HG02571 (cell line): ENCODE measurements around the gene SLC6A3.

ENCODE experiments used
- ATAC-seq: cut with Tn5 transposase; IDR thresholded peaks from one replicate; pipeline ENCODE4 v1.9.1; 2021; ENCODE audit warnings: mild to moderate bottlenecking, moderate library complexity; ENCODE audit not compliant: unreplicated experiment

SLC6A3 gene

DNA sequence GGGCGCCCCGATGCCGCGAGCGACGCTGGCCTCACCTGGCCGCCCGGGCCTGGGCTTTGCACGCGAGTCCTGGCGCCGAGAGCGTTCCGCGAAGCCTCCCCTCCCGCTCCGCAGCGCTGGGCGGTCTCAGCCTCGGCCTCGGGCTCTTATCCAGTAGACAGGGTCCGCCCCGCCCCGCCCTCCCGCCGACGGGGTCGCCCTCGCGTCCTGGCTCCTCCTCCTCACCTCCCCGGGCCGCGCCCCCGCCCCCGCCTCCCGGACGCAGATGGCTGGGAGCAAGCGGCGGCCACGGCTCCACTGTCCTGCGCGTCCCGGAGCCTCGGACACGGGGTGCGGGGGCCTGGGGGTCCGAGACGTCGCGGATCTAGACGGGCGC is at the start of gene SLC6A3:
SLC6A3 (minus strand) TSS at position 128 of the 376 bp plus-strand sequence. CDS start 2,243 bp downstream, outside the sequence.
- no peak for ATAC-seq

GRCh38 chr5:1493941-1494340 is 48.7 kb upstream of the SLC6A3 start:
- no peak for ATAC-seq

DNA sequence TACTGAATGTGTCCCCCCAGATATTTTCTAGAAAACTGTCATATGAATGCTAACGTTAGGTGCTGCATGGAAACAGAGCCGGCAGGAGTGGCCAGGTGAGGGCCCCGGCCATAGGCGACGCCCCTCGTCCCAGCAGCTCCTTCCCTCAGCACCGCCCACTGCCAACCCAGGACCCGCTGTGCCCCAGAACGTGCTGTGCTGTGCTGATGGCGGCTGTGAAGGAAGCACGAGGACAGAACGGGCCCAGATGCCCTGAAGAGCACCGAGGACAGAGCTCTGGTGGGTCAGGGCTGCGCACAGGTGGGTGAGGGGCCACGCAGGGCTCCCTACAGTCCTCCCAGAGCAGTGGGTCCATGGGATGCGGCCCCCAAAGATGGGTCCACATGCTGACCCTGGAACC is 48.2 kb upstream of the SLC6A3 start:
- no peak for ATAC-seq

- no peak for ATAC-seq
These were observed 47.5 kb upstream of the SLC6A3 start for GRCh38 chr5:1492757-1493156.

- ATAC-seq = no peak
These were observed 45.1 kb upstream of the SLC6A3 start for GRCh38 chr5:1490376-1490775.

GRCh38 chr5:1489754-1490153 is 44.5 kb upstream of the SLC6A3 start:
- ATAC-seq = no peak

DNA sequence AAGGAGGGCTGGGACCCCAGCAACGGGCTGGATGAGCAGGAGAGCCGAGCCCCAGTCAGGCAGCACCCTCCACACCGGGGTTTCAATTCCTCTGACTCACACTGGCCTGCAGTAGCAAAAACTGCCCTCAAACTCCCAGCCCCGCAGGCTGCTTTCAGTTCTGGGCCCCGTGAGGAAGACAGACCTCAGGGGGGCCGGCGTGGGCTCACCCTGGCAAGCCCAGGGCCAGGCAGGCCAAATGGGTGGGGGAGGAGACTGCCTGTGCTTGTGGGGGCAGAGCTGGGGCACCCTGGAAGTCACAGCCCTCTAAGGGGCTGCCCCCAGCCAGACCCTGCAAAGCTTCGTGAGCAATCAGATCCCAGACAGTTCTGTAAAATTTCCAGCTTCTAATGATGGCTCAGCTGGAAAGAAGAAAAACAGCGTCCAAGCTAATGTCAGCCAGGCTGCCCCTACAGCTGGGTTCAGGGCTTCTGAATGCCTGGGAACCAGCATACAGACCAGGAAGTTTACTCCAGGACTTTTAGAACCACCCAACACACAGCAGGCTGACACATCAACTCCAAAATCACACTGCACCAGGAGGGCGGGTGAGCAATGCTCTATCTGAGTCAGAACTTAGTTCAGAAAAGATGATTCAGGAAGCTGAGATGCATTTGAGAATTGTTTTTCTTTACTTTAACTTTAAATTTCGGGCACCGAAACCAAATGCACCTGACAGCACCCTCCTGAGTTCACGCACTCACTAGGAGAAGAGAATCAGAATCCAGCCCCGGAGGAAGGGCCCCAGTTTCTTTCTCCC is 43.8 kb upstream of the SLC6A3 start:
- peak; percentile 46 for ATAC-seq

DNA sequence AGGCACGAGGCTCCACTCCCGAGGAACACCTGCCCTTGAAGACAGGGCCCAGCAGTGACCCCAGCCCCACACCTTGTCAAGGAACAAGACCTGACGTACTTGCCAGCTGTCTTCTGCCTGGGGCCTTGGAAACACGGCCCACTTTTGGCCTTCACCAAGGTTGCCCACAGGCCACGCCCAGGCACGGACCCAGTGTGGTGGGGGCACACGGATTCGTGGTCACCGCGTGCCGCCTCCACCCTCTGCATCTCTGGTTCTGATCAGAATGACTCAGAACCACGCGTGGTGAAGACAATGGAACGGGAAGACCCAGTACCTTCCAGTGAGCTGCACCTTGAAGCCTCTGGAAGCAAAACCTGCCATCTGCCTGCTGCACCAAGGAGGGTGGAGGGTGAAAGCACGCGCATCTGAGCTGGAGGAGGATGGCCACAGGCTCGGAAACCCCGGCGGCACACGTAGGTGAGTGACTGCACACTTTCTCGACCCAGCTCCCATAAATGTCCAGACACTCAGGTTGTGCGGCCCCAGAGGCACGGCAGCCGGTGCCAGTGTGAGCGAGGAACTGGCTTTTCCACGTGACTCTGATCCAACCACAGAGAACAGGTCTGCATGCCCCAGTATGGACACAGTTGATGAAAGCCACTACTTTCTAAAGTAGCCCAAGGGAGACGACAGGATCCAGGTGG is 42.0 kb upstream of the SLC6A3 start:
- no peak for ATAC-seq

- no peak for ATAC-seq
These were observed 41.0 kb upstream of the SLC6A3 start for GRCh38 chr5:1486271-1486670.

DNA sequence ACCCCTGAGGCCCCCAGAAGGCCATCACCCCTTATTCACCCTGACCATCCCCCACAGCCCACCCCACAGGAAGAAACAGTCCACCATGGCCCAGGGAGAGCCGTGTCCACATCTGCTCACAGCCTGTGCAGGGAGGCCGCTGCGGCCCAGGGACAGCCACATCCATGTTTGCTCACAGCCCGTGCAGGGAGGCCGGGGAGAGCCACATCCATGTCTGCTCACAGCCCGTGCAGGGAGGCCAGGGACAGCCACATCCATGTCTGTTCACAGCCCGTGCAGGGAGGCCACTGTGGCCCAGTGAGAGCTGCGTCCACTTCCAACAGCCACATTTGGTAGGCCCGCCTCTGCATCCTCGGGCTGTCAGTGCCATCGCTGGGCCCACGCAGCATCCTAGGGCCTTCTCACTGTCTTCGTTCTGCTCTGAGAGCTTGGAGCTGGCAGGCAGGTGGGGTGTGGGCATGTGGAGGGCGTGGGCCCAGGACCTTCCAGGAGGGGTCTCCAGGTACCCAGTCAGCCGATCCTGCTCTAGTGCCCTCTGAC is 40.4 kb upstream of the SLC6A3 start:
- no peak for ATAC-seq

GRCh38 chr5:1484730-1485578 is 39.7 kb upstream of the SLC6A3 start:
- ATAC-seq = peak; percentile 50

DNA sequence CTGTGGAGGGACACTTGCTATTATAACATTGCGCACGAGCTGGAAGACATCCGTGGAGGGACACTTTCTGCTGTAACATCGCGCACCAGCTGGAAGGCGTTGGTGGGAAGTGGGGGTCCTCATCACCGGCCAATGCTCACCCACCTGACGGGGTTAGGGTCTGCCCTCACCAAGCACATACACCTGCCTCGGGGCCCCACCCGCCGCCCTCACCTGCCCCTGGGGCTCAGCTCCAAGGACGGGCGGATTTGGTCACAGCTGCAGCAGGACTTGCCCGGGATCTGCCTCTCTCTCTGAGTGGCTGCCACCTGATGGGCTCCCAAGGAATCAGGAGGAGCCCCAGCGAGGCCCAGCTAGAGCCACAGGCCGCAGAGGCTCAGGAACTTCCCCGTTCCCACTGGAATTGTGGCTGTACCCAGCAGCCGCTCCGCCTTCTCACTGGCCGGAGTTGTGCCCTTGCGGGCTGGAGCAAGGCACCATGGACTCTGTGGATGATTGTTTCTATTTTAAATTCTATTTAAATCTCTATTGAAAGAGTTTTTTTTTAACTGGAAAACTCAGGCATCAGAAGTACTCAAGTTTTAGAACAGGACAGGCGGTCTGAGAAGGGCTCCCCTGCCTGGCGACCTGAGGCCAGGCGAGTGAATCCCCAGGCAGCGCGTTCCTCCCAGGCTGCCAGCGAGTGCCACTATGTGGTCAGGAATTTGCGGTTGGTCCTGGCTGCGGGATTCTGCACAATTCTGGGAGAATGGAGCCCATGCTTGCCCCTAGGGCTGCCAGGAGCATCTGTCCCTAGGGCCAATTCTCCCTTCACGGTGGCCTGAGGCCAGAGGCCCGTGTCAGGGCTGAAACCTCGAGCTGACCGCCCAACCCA is 38.9 kb upstream of the SLC6A3 start:
- ATAC-seq = no peak

- no peak for ATAC-seq
These were observed 37.8 kb upstream of the SLC6A3 start for GRCh38 chr5:1483064-1483463.

DNA sequence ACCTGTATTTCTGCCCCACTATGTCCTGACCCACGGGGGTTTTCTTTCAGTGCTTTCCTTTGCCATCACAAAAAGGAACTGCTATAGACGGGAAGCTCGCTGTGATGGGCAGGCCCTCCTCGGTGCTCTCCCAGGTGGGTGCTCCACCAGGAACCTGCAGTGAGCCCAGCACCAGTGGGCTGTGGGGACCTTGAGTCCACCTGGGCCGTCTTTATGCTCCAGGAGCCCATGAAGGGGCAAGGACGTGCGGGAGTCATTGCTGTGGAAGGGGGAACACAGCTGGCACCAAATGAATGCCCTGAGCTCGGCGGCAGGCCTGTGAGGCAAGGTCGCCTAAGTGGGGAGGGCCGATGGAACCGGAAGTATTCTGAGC is 36.7 kb upstream of the SLC6A3 start:
- no peak for ATAC-seq

DNA sequence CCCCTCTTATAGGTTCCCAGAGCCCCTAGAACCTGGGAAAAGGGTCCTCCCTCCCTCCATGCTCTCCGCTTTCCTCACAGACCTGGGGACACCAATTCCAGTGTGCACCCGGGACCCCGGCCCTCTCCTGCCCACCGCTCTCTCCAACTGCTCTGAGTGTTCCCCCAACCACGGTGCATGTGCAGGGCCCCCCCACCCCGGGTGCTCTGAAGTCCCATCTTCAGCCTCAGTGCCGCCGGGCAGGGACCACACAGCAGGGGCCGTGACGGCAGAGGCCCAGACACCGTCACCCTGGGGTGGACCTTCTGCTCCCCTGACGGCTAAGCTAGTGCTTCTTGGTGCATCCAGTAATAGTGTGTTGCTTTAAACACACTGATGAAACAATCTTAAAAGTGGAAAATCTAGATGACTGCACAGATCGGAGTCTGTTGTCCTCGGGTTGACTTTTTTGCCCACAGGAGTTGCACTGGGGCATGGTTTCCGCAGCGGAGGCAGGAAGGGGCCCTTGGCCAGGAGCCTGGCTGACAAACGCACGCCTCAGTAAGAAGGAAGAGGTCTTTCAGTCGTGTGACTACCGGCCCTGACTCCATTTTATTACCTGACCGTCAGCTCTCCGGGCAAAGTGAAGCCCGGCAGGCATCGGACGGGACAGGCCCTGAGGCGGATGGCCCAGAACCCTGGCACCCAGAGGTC is 36.2 kb upstream of the SLC6A3 start:
- ATAC-seq = no peak

DNA sequence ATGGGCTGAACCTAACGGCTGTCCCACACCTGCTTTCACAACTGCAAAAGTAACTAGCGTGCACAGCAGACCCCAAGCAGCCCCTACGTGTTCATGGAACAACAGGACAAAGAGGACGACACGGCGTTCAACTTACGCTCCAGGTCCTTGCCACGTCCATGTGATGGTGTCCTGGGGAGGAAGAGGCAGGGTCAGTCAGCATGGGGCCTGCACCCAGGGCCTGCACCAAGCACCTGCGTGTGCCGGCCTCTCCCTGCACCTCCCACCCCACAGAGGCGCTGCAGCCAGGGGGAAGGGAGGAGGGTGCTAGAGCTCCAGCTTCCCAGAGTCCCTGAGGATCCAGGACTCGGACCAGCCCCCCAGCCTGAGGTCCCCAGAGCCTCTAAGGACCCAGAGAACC is 35.6 kb upstream of the SLC6A3 start:
- no peak for ATAC-seq

- ATAC-seq = no peak
These were observed 35.0 kb upstream of the SLC6A3 start for GRCh38 chr5:1480217-1480616.

DNA sequence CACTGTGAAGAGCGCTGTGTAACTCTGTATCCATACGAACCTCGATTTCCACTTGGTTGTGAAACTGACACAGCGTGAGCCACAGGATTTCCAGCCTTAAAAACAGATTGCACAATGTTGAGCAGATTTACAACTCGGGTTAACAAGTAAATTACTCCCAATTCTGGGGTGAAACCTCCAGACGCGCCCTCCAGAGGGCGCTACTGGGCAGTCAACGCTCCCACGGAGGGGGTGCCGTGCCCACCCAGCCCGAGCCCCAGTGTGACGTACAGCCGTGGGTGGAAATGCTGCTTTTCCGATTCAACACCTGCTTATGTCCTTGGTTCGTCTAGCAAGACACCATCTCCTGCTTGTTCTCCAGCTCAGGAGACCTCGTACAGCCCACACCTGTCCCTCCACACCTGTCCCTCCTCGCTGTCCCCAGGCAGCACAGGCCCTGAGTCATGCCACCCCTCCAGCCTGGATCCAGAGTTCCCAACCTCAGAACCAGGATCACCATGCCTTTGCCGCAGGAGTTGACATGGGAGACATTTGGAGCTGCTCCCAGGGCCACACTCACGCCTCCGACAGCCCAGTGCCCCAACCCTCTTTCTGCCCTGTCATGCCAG is 34.4 kb upstream of the SLC6A3 start:
- ATAC-seq = no peak

DNA sequence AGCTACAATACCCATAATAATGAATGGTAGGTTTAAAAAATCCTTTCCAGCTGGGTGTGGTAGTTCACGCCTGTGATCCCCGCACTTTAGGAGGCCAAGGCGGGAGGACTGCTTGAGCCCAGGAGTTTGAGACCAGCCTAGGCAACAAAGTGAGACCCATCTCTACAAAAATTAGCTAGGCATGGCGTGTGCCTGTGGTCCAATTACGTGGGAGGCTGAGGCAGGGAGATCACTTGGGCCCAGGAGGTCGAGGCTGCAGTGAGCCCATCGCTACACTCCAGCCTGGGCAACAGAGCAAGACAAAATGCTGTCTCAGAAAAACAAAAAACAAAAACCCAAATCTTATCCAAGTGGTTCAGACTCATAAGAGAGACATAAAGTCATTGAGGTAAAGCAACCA is 33.8 kb upstream of the SLC6A3 start:
- no peak for ATAC-seq
